CD14-positive monocyte (primary cell): ENCODE data around the gene CEP112. TPM values are rescaled to one million over a fixed set of nuclear protein-coding genes. Genes with fewer than 3 reads are reported as not detected.

Experiments
- DNase-seq, 3 donors: peaks; one replicate each; pipeline ENCODE4 v3.0.0-alpha.2; 2011 to 2022
- H2AFZ ChIP-seq: 2 replicates; pipeline ENCODE4 v1.6.0; 2012; ENCODE audit warnings: mild to moderate bottlenecking, low read depth, low read length, inconsistent platforms; ENCODE audit not compliant: insufficient read depth, poor library complexity, severe bottlenecking
- H3K27ac ChIP-seq, 2 donors: 1 replicate in 1 of 2; 2 replicates in 1 of 2; pipeline ENCODE4 v1.5.1; 2012 to 2013; ENCODE audit warnings: low read length in 2 of 2, control low read depth in 1 of 2, inconsistent platforms in 1 of 2, low read depth in 1 of 2, mild to moderate bottlenecking in 1 of 2
- H3K27me3 ChIP-seq, 2 donors: one replicate each; pipeline versions ENCODE4 v1.6.0 to v1.6.1; 2011 to 2013; ENCODE audit warnings: low read length in 2 of 2; ENCODE audit not compliant: control insufficient read depth in 2 of 2, insufficient read depth in 2 of 2
- H3K36me3 ChIP-seq, 2 donors: replicated peaks in 1 of 2; 1 replicate in 1 of 2; 2 replicates in 1 of 2; pipeline versions ENCODE4 v1.5.1 to v1.6.1; 2012 to 2013; ENCODE audit warnings: low read length in 2 of 2, control low read depth in 1 of 2, inconsistent platforms in 1 of 2, mild to moderate bottlenecking in 1 of 2; ENCODE audit not compliant: insufficient read depth in 2 of 2, control insufficient read depth in 1 of 2
- H3K4me1 ChIP-seq, 2 donors: 1 replicate in 1 of 2; 2 replicates in 1 of 2; pipeline versions ENCODE4 v1.5.1 to v1.6.1; 2012 to 2013; ENCODE audit warnings: low read length in 2 of 2, control low read depth in 1 of 2, inconsistent platforms in 1 of 2, mild to moderate bottlenecking in 1 of 2, moderate library complexity in 1 of 2; ENCODE audit not compliant: insufficient read depth in 2 of 2, control insufficient read depth in 1 of 2
- H3K4me2 ChIP-seq: replicated peaks from 2 replicates; pipeline ENCODE3; 2012; ENCODE audit warnings: low read length, moderate library complexity, mild to moderate bottlenecking; ENCODE audit not compliant: poor library complexity, severe bottlenecking; ENCODE audit errors: extremely low read depth
- H3K4me3 ChIP-seq, 3 experiments: fragments of 200-600 bp in 1 of 3; sonication (generic) in 1 of 3; replicated peaks in 1 of 3; 1 replicate in 2 of 3; 2 replicates in 1 of 3; pipeline ENCODE4 v1.5.1; 2011 to 2013; ENCODE audit warnings: low read length in 3 of 3, mild to moderate bottlenecking in 3 of 3, control low read depth in 2 of 3, low read depth in 2 of 3, inconsistent platforms in 1 of 3, moderate library complexity in 1 of 3
- H3K79me2 ChIP-seq: 2 replicates; pipeline ENCODE4 v1.6.0; 2012; ENCODE audit warnings: mild to moderate bottlenecking, control low read depth, inconsistent platforms, low read length, moderate library complexity; ENCODE audit not compliant: insufficient read depth
- H3K9ac ChIP-seq: 2 replicates; pipeline ENCODE4 v1.6.0; 2017; ENCODE audit warnings: low read length, mild to moderate bottlenecking; ENCODE audit not compliant: insufficient read depth, poor library complexity, severe bottlenecking
- H3K9me3 ChIP-seq, 2 donors: replicated peaks in 1 of 2; 1 replicate in 1 of 2; 2 replicates in 1 of 2; pipeline versions ENCODE4 v1.5.1 to v1.6.1; 2012 to 2013; ENCODE audit warnings: low read length in 2 of 2, control low read depth in 1 of 2; ENCODE audit not compliant: control insufficient read depth in 1 of 2, insufficient read depth in 1 of 2
- H4K20me1 ChIP-seq: 2 replicates; pipeline ENCODE4 v1.6.0; 2012; ENCODE audit warnings: mild to moderate bottlenecking, low read length, control low read depth, moderate library complexity; ENCODE audit not compliant: insufficient read depth
- H3K27ac Mint-ChIP-seq, 7 donors: one replicate each; pipeline ENCODE4 v1.8.0; 2020; ENCODE audit warnings: mild to moderate bottlenecking in 7 of 7, mixed read lengths in 7 of 7, moderate library complexity in 6 of 7, inconsistent platforms in 2 of 7
- H3K27me3 Mint-ChIP-seq, 3 donors: one replicate each; pipeline ENCODE4 v1.8.0; 2021 to 2022; ENCODE audit warnings: low read depth in 3 of 3, mild to moderate bottlenecking in 3 of 3, mixed read lengths in 3 of 3, moderate library complexity in 3 of 3, inconsistent platforms in 1 of 3
- H3K36me3 Mint-ChIP-seq, 2 donors: one replicate each; pipeline ENCODE4 v1.8.0; 2020; ENCODE audit warnings: mixed read lengths in 2 of 2, inconsistent platforms in 1 of 2, mild to moderate bottlenecking in 1 of 2
- H3K4me1 Mint-ChIP-seq: one replicate; pipeline ENCODE4 v1.8.0; 2020; ENCODE audit warnings: mild to moderate bottlenecking, mixed read lengths
- H3K4me3 Mint-ChIP-seq, 2 donors: one replicate each; pipeline ENCODE4 v1.8.0; 2020; ENCODE audit warnings: mild to moderate bottlenecking in 2 of 2, mixed read lengths in 2 of 2, moderate library complexity in 1 of 2
- H3K9me3 Mint-ChIP-seq, 7 donors: one replicate each; pipeline ENCODE4 v1.8.0; 2020 to 2022; ENCODE audit warnings: mixed read lengths in 7 of 7, mild to moderate bottlenecking in 6 of 7, moderate library complexity in 6 of 7, inconsistent platforms in 2 of 7
- WGBS: methylation state at CpG from one replicate; pipeline ENCODE4 v1.1.5; 2013; ENCODE audit warnings: missing lambda C conversion rate; ENCODE audit not compliant: insufficient coverage; 5-methylcytosine and 5-hydroxymethylcytosine counted together
- intact Hi-C, 2 donors: fragments of 100-400 bp; cut with micrococcal nuclease; formaldehyde crosslinking; loops; one replicate each; pipeline versions ENCODE4 v1.15.0 to v1.15.1; 2023
- polyA plus RNA-seq, 3 donors: library from polyadenylated mRNA; depleted of rRNA in 1 of 3; unstranded in 2 of 3; stranded (reverse) in 1 of 3; fragments of 300-500 nt in 2 of 3; fragments of >200 nt in 1 of 3; fragmentation: Illumina TruSeq in 2 of 3; gene quantifications; 1 replicate in 2 of 3; 2 replicates in 1 of 3; pipeline ENCODE4 v1.2.3, GENCODE V29; 2012 to 2021
- TF ChIP-seq, protein P1 (sequence below): fragments of 200-600 bp; IDR thresholded peaks from one replicate; pipeline ENCODE4 v1.8.0; 2022; ENCODE audit warnings: antibody characterized with exemption, mild to moderate bottlenecking

CEP112 gene
- polyA plus RNA-seq, 3 donors: 0.10 TPM; not detected in 2

GRCh38 chr17:65898651-65899050 lies 293.3 kb downstream of the CEP112 start:
- Histone ChIP-seq H3K36me3 (no peaks in the 10 kb centered on the region), H3K9me3 (peaks cover 0 to 4% of the 10 kb centered on the region in 2 donors), H2AFZ (no peak overlapping the region), H3K27me3 (no peaks in the 10 kb centered on the region), H3K4me2 (no peak overlapping the region), H3K27ac (no peak overlapping the region), H3K9ac (no peak overlapping the region), H4K20me1 (no peaks in the 10 kb centered on the region), H3K79me2 (no peaks in the 10 kb centered on the region), H3K4me3 (no peak overlapping the region), H3K4me1 (no peaks in the 10 kb centered on the region)
- no peak for DNase-seq
- Mint-ChIP-seq H3K27me3 (no peaks in the 10 kb centered on the region), H3K9me3 (peaks cover 0 to 5% (median 0%) of the 10 kb centered on the region in 7 donors), H3K4me3 (no peak overlapping the region), H3K4me1 (no peaks in the 10 kb centered on the region), H3K27ac (no peak overlapping the region), H3K36me3 (no peaks in the 10 kb centered on the region)
- 83% methylated on average over 1 of the region's 3 CpGs for WGBS
- intact Hi-C loops: no loop called here
- TF ChIP-seq, protein P1, sequence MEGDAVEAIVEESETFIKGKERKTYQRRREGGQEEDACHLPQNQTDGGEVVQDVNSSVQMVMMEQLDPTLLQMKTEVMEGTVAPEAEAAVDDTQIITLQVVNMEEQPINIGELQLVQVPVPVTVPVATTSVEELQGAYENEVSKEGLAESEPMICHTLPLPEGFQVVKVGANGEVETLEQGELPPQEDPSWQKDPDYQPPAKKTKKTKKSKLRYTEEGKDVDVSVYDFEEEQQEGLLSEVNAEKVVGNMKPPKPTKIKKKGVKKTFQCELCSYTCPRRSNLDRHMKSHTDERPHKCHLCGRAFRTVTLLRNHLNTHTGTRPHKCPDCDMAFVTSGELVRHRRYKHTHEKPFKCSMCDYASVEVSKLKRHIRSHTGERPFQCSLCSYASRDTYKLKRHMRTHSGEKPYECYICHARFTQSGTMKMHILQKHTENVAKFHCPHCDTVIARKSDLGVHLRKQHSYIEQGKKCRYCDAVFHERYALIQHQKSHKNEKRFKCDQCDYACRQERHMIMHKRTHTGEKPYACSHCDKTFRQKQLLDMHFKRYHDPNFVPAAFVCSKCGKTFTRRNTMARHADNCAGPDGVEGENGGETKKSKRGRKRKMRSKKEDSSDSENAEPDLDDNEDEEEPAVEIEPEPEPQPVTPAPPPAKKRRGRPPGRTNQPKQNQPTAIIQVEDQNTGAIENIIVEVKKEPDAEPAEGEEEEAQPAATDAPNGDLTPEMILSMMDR: no peak

- H3K27me3 ChIP-seq: no peaks in the 10 kb centered on the region
- DNase-seq: no peak
- Mint-ChIP-seq H3K9me3 (peaks cover 0 to 3% (median 0%) of the 10 kb centered on the region in 7 donors), H3K36me3 (no peaks in the 10 kb centered on the region), H3K27ac (no peak overlapping the region), H3K27me3 (no peaks in the 10 kb centered on the region), H3K4me1 (no peaks in the 10 kb centered on the region), H3K4me3 (no peak overlapping the region)
- H2AFZ ChIP-seq: no peak overlapping the region
- no peaks in the 10 kb centered on the region for H3K36me3 ChIP-seq
- H4K20me1 ChIP-seq: no peaks in the 10 kb centered on the region
- no peak overlapping the region for H3K4me3 ChIP-seq
- H3K79me2 ChIP-seq: no peaks in the 10 kb centered on the region
- H3K4me2 ChIP-seq: no peak overlapping the region
- no peaks in the 10 kb centered on the region for H3K9me3 ChIP-seq
- TF ChIP-seq, protein P1: no peak
- no peaks in the 10 kb centered on the region for H3K4me1 ChIP-seq
- H3K27ac ChIP-seq: no peak overlapping the region
- intact Hi-C loops: no loop called here
- no peak overlapping the region for H3K9ac ChIP-seq
Observed at GRCh38 chr17:65896889-65897288, 295.0 kb downstream of the CEP112 start.
